Gastroesophageal sphincter (tissue), 3 donors: ENCODE results near the gene EPHA10.

Experiments
- CTCF ChIP-seq, 4 experiments: fragments of 200-600 bp in 2 of 4; fragments of 450-650 bp in 2 of 4; sonication (generic) in 1 of 4; IDR thresholded peaks; one replicate each; pipeline ENCODE4 v1.5.1; 2017 to 2019; ENCODE audit warnings: antibody characterized with exemption in 4 of 4, mild to moderate bottlenecking in 2 of 4, moderate library complexity in 2 of 4
- POLR2A ChIP-seq, 2 donors: fragments of 450-650 bp; IDR thresholded peaks; one replicate each; pipeline ENCODE4 v1.6.1; 2017; ENCODE audit warnings: antibody characterized with exemption in 2 of 2, mild to moderate bottlenecking in 2 of 2, moderate library complexity in 1 of 2
- POLR2AphosphoS5 ChIP-seq: sonication (generic); formaldehyde crosslinking; IDR thresholded peaks from one replicate; pipeline ENCODE4 v1.6.1; 2017; ENCODE audit warnings: antibody characterized with exemption

DNA sequence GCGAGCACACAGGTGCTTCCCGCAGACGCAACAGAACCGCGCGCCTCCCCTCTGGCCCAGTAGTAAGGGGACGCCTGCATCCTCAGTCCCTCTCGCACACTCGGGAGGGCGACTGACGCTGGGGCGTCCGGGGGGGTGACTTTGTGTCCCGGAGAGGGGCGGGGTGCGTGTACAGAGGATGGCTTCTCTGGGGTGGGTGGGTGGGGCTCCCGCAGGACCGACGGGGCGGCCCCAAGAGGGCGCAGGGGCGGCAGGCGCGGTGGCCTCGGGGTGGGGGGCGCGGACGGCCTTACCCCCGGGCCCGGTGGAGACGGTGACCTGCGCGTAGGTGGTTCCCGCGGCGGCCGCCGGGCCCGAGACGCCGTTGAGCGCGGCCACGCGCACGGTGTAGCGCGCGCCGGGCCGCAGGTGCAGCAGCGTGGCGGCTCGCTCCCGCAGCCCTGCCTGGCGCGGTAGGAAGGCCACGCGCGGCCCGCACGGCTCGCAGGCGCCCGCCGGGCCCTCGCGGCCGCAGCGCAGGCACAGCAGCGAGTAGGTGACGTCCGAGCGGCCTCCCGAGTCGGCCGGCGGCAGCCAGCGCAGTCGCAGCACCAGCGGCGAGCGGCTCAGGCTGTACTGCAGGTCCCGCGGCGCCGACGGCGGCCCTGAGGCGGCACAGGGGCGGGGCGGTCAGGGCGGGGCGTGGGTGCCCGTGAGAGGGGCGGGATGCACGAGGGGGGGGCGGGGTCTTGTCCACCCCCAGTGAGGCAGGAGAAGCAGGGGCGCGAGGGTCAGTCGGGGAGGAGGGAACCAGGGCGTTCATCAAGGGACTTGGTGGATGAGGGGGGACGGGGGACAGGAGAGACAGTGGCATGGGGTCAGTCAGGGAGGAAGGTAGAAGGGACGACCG, 12.1 kb downstream of the EPHA10 start:
- TF ChIP-seq POLR2A (IDR thresholded peaks at IDR 0.05) (no peak), CTCF (IDR thresholded peaks at IDR 0.05) (no peak), POLR2AphosphoS5 (no peak)
